RCC 7860 (cell line): ENCODE data around the gene ZNF17.

Experiments used
- DNase-seq: peaks from one replicate; pipeline ENCODE4 v3.0.0-alpha.2; 2015; ENCODE audit warnings: low spot score
- FAIRE-seq: peaks from 2 replicates; lab custom pipeline; 2012; peaks lifted over from hg19 to GRCh38; lab: Jason Lieb, UNC

The ZNF17 gene

GRCh38 chr19:57421037-57421436, 10.1 kb downstream of the ZNF17 start:
- no peak for FAIRE-seq
- no peak for DNase-seq

- DNase-seq (no peak), FAIRE-seq (no peak)
Observed at GRCh38 chr19:57434386-57435061, 23.6 kb downstream of the ZNF17 start.

- FAIRE-seq (peak; percentile 82), DNase-seq (peak; percentile 92)
Observed at GRCh38 chr19:57435062-57435978, 24.4 kb downstream of the ZNF17 start, which contains the start of gene ZNF749. TSS of gene ZNF749 (plus strand) at chr19:57435325. CDS start at chr19:57435579, 254 bp downstream.

DNA sequence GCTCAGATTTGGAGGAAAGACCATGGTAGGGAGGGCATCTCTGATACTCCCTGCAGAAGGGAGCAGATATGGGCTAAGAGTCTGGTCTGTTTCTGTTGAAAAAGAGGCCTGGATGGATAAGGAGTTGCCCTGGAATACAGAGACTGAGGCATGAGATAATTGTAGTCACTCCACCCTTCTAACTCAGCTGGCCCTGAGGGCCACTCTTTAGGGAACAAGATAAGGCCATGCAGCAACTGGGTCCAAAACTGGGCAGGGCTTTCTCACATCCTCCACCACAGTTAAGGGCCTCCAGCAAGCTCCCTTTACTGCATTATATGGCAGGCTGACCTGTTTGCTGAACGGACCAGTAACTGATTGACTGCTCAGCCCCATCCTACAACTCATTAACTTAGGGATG, 25.5 kb downstream of the ZNF17 start:
- FAIRE-seq (no peak), DNase-seq (no peak)

DNA sequence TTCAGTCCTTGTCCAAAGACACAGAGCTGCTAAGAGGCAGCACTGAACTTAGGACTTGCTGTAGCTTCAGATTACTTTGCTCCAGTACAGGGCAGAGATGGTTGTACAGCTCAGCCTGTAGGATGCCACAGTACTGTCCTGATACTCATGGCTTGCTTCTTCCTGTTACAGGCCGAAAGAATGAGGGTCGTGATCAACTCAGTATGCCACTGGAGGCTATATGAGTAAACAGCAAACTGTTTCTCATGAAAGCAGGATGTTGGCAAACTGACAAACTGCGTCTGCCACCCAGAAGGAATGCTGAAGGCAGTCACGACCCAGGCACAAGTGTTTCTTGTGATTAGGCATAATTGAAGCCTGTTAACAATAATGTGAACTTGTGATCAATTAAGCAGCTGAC, 27.0 kb downstream of the ZNF17 start:
- DNase-seq (no peak), FAIRE-seq (no peak)

GRCh38 chr19:57438925-57439324, 28.0 kb downstream of the ZNF17 start:
- FAIRE-seq (no peak), DNase-seq (no peak)

DNA sequence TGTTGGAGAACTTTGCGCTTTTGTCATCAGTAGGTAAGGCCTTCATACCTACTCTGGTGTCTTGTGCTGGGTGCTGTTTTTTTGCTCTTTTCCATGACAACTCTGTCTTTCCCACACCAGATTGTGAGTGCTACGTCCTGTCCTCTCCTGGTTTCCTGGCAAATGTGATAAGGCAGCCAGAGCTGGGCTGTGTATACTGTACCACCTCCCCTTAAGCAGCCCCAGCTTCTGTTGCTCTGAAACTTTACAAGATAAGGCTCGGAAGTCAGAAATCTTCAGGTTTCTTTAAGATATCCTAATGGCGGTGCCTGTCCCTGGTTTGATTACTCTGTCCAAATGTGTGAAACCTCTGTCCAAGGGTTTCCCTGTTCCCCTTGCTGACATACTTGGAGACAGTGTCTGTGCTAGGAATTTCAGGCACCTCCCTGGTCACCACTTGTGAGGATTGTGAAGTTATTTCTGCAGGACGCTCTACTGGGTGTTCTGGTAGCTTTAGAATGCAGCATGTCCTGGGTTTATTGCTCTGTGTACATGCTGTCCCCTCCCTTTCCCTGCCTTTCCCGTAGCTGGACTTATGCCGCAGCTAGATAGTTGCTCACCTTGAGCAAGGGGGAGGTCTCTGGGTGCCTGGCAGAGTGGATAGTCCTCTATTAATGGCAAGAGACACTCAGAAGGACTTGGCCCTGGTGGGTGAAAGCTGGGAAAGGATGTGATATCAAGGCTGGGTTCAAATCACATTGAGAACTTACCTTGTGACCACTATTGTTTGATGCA, 31.2 kb downstream of the ZNF17 start:
- DNase-seq (no peak), FAIRE-seq (no peak)

DNA sequence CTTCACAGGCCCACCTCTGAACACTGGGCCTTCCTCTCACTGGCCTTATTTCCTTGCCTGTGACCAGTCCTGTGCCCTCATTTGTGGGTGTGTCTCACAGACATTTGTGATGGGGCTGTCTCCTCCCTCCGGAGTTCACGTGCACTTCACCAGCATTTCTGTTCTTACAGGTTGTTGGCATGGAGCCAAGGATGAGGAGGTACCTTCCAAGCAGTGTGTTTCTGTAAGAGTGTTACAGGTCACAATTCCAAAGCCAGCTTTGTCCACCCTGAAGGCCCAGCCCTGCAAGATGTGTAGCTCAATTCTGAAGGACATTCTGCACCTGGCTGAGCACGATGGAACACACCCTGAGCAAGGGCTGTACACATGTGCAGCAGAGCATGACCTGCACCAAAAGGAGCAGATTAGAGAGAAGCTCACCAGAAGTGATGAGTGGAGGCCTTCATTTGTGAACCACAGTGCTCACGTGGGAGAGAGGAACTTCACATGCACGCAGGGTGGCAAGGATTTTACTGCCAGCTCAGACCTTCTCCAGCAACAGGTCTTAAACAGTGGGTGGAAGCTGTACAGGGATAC, 32.2 kb downstream of the ZNF17 start:
- no peak for DNase-seq
- FAIRE-seq = no peak

DNA sequence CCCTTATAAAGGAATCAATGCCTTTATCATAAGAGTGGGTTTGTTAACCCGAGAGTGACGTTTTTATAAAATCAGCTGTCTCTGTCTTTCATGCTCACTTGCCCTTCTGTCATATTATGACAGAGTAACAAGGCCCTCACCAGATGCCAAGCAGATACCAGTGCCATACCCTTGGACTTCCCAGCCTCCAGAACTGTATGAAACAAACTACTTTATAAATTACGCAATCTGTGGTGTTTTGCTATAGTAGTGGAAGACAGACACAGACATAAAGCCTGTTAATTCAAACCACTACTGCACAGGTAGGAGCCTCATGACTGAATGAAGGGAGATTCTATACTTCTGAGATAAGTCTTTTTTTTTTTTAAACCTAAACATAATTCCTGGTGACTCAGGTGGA, 41.3 kb downstream of the ZNF17 start:
- no peak for FAIRE-seq
- DNase-seq = no peak

DNA sequence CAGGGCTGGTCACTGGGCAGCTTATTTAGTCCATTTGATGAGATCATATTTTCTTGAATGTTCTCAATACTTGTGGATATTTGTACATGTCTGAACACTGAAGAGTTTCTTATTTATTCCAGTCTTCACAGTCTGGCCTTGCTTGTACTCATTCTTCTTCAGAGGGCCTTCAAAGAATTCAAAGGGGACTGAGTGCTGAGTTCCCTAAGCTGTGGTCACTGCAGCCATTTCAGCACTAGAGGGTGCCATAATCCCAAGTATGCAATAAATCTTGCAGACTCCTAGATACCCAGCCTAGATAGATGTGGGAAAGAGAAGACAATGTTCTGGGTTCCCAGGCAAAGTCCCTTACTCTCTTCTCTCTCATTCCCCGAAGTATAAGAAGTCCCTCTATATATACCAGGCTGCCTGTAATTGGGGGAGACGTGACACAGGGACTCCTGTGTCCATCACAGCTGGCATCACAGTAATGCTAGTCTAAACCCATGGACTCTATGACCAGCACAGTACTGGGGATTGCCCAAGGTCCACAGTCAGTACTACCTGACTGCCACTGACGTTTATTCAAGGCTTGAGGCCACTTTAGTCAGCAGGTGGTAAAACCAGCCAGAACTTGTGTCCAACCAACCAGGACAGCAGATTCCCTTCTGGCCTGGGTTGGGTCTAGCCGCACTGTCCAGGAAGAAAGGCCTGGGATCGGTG, 54.9 kb downstream of the ZNF17 start:
- FAIRE-seq (no peak), DNase-seq (peak; percentile 7)

GRCh38 chr19:57466489-57466888, 55.5 kb downstream of the ZNF17 start:
- DNase-seq (no peak), FAIRE-seq (no peak)
